RCC 7860 (cell line): ENCODE data around the gene PRPSAP2.
"Not testable (repeated sequence)": the region's sequence is repeated elsewhere in the genome, so short reads cannot be mapped to it uniquely, and the experiment has no call there.

Experiments
- DNase-seq: peaks from one replicate; pipeline ENCODE4 v3.0.0-alpha.2; 2015; ENCODE audit warnings: low spot score
- FAIRE-seq: peaks from 2 replicates; lab custom pipeline; 2012; peaks lifted over from hg19 to GRCh38; lab: Jason Lieb, UNC

Gene PRPSAP2

DNA sequence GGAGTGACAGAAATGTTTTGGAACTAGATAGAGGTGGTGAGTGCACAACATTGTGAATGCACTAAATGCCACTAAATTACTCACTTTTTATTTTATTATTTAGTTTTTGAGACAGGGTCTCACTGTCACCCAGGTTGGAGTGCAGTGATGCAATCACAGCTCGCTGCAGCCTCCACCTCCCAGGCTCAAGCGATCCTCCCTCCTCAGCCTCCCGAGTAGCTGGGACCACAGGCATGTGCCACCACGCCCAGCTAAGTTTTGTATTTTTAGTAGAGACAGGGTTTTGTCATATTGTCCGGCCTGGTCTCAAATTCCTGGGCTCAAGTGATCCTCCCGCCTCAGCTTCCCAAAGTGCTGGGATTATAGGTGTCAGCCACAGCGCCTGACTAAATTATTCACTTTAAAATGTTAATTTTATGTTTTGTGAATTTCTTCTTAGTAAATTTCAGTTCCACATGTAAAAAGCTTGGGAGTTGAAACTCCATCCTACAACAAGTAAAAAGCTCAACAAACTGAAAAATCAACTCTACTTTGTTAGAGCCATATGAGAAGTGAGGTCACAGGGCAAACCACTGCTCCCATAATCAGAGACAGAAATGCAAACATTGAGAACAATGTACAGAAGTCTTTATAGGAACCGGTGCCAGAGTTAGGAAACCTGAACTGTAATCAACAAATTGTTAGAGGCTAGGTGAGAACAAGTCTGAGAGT is 80.2 kb downstream of the PRPSAP2 start:
- DNase-seq (no peak), FAIRE-seq (no peak)

DNA sequence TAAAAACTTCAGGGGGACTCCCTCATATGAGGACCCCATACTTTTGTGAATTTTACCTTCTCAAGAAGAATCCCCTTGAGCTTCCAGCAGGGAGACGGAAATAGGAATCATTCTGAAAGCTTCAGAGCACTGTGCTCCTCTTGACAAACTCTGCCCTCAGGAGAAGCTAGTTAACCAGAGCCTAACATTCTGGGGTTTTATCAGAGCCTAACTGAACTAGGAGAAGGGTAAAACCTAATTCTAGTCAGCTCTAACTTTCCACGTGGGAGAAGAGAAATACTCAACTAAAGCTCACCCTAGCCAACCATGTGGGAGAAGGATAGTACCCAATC is 80.7 kb downstream of the PRPSAP2 start:
- no peak for FAIRE-seq
- no peak for DNase-seq

DNA sequence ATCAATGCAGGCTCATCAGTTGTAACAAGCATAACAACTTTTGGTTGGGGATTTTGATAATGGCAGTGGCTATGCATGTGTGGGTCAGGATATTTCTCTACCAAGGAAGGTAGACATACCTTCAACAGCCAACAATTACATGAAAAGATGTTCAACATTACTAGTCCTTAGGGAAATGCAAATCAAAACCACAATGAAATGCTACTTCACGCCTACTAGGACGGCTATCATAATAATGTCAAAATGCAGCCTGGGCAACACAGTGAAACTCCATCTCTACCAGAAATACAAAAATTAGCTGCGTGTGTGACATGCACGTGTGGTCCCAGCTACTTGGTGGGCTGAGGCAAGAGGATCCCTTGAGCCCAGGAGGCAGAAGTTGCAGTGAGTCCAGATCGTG is 86.7 kb downstream of the PRPSAP2 start:
- FAIRE-seq: no peak
- no peak for DNase-seq

DNA sequence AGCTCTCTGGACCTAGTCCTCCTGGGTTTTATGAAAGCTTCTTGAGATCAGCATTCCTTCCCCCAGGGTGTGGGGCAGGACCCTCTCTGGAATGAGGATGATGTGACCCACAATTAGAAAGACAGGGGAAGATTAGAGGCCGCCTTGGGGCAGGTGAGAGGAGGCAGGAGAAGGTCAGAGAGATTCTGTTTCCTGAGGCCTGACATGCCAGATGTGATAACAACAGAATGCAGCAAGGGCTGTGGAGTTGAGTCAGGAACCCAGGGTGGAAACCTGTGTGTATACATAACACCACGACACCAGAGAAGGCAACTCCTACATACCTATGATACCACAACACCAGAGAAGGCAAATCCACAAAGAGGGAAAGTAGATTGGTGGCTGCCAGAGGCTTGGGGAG is 88.6 kb downstream of the PRPSAP2 start:
- FAIRE-seq: no peak
- no peak for DNase-seq

DNA sequence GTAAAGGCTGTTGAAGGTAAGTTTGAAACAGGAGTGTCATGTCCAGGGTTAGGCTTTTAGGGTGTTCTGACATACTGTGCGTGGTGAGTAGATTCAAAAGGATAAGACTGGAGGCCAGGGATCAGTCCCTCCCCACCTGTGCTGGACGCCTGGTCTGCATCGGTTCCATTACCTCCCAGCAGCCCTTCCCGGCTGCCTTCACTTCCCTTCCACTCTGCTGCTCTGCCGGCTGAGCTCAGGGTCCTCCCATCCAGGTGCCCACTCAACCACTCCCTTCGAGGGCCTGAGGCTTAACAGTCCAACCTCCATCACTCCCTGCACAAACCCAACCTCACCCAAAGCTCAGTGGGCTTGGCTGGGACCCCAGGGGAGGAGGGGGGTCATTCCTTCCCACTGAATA is 89.9 kb downstream of the PRPSAP2 start:
- DNase-seq (no peak), FAIRE-seq (no peak)

DNA sequence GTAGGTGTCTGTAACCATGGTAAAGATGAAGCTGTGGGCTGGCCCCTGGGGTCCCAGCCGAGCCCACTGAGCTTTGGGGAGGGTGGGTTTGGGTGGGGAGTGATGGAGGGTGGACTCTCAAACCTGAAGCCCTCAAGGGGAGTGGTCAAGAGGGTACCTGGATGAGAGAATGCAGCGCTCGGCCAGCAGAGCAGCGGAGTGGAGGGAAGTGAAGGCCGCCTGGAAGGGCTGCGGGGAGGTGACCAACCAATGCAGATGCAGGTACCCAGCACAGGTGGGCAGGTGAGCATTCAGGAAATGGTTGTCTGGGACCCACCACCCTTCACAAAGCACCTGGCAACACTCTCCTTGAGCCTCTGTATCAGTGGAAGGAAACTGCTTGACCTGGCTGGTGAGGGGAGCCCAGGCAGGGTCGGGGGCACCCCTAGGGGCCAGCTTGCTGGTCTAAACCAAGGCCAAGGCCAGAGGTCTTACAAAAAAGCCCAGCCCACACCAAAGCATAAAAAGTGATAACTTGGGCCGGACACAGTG is 90.6 kb downstream of the PRPSAP2 start:
- FAIRE-seq (no peak), DNase-seq (no peak)

DNA sequence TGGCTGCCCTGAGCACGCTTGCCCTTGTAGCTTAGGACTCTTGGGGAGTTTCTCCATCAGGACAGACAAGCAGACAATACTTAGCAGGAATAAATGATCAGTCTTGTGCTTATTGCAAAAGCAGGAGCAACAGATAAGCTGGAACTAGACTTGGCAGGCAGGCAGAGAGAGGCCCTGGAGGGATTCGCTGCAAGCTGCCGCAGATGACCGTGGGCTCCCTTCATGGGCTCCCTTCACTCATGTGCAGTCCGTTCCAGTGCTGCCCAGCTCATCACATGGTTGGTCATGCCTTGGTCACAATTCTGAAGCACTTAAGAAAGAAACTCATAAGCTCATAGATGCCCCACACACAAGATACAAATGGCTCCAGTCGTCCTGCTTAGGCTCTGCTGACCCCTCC is 91.6 kb downstream of the PRPSAP2 start:
- DNase-seq: no peak
- no peak for FAIRE-seq

DNA sequence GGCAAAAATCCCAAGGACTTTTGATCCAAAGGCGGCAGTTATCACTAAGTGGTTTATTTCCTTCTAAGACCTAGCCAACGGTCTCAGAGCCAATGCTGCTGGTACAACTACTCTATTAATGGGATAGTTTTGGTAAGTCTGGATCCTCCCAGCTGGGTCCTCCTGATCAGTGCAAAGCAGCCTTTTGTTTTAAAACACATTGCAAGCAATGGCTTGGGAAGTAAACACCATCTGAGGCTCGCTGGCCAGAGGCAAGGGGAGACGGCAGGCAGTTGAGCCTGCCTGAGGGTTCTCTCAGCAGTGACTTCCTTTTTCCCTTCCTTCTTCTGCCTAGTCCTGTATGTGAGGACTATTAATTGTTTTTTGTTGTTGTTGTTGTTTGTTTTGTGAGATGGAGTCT is 92.4 kb downstream of the PRPSAP2 start:
- DNase-seq (no peak), FAIRE-seq (no peak)

DNA sequence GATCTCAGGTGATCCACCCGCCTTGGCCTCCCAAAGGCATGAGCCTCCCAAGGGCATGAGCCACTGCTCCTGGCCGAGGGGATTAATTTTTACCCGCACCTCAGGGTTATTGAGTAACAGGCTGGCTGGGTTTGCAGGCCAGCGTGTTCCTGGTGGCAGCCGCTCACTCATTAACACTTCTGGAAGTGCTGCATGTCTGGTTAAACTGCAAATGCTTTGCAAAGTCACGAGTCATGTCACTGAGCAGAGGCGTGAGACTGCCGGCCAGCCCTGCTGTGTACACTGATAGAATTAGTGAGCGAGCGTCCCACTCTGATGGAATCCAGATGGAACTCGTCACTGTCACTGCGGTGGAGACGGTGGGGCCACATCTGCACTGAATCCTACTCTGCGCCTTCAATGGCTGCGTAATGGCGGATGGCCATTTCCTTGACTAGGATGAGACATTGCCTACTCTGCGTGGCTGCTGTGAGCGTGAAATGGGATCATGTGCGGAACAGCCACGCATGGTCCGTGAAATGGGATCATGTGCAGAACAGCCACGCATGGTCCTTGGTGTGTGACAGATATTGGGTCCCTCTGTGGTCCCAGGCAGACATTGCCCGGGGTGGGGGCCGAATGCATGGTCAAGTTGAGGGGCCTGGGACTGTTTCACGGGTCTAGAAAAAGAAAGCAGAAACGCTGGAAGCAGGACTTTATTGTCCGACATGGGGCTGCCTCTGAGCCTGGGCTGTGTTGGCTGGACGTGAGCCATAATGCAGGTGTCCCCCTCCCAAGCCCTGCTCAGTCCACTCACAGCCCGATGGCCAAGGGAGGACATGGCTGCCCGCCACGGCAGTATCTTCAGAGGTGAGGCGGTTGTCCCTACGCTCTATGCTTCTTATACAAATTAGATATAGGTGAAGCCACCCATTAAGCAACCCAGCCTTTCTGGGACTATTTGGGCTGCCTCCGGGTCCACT is 93.3 kb downstream of the PRPSAP2 start:
- DNase-seq (peak; percentile 53), FAIRE-seq (peak; percentile 85)

DNA sequence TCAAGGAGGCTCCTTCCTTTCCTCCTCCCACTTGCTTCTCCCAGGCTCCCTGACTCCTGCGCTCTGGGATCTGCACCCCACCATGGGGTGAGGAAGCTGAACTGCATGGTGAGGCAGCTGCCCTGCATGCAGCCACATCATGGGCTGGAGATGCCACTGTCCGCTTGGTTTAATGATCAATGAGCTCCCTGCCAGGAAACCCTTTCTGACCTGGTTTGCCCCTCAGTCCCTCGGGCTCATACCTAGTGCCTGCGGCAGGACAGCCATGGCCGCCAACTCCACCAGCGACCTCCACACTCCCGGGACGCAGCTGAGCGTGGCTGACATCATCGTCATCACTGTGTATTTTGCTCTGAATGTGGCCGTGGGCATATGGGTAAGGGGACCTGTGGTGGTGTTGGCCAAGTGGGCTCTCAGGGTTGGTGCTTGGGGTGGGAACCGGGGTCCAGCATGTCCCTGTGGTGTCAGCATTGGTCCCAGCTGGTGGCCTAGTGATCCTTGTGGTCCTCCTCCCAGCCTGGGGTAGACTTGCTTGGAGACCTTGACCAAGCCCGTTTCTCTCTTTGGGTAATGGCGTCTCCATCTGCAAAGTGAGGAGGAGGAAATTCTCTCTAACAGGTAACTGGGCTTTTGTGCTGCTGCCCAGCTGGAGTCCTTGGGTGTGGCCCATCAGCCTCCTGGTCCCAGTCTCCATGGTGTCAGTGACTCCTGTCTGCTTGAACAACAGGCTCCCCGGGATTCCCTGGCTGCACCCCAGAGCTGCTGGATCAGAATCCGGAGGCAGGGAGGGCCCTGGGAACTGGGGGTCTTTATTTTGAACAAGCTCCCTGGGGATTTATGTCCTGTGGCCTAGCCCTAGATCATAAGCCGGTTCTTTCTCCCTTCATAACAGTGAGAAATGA is 94.3 kb downstream of the PRPSAP2 start, which contains the start of gene SLC5A10:
Gene SLC5A10 (plus strand): TSS at position 225 of the 902 bp plus-strand sequence. CDS start 41 bp downstream, at position 266.
- FAIRE-seq (no peak), DNase-seq (peak; percentile 26)

DNA sequence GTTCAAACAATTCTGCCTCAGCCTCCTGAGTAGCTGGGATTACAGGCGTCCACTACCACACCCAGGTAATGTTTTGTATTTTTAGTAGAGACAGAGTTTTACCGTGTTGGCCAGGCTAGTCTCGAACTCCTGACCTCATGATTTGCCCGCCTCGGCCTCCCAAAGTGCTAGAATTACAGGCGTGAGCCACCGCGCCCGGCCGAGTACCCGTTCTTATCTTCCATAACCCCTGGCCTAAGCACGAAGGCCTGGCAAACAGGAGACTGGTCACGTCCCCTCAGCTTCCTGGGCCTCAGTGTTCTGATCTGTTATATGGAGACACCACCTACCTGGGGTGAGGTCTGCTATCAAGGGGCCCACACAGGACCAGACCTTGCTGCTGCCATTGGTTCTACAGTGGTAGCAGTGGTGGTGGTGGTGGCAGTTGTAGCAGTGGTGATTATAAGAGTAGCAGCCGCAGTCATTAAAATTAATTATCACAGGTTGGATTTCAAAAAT is 95.3 kb downstream of the PRPSAP2 start:
- FAIRE-seq: no peak

DNA sequence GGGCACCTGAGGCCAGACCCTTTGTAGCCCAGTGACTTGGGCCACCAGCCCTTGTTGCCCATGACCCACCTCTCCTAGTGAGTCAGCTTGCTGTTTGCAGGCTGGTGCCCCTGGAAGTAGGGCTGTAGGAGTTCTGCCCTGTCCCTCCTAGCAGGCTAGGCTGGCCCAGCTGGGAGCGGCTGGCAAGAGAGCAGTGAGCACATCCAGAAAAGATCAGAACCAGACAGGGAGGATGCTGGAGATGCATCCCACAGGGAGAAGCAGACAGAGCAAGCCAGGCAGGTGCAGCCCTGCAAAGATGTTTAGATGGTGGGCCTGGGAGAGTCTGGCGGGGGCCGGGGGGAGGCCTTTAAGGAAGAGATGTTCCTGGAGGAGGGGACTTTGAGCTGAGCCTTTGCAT is 96.4 kb downstream of the PRPSAP2 start:
- FAIRE-seq: no peak
- DNase-seq: no peak

More for the DNA sequence above, 95.3 kb downstream of the PRPSAP2 start:
- no peak for DNase-seq

DNA sequence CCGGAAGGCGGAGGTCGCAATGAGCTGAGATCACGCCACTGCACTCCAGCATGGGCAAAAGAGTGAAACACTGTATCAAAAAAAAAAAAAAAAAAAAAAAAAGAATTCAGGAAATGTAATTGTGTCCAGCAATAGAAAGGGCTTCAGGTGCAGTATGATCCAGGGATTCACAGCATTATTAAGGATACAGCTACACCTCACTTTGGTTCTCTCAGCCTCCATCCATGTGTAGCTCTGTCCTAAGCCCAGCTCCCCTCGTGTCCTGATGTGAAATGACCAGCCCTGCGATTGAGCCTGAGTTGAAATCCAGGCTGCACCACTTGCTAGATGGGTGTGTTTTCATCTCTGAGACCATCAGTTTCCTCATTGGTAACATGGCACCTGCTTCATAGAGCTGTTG is 97.1 kb downstream of the PRPSAP2 start:
- DNase-seq: no peak
- FAIRE-seq: no peak

DNA sequence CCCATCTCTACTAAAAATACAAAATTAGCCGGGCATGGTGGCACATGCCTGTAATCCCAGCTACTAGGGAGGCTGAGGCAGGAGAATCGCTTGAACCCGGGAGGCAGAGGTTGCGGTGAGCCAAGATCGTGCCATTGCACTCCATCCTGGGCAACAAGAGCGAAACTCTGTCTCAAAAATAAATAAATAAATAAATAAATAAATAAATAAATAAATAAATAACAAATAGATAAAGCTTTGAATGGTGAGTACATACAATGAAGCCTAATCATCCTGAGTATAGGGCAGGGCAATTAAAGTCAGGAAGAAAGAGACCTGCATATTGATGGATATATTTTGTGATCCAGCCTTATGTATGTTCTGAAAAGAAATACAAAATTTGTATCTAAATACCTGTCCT is 98.1 kb downstream of the PRPSAP2 start:
- not testable (repeated sequence) for DNase-seq, FAIRE-seq

DNA sequence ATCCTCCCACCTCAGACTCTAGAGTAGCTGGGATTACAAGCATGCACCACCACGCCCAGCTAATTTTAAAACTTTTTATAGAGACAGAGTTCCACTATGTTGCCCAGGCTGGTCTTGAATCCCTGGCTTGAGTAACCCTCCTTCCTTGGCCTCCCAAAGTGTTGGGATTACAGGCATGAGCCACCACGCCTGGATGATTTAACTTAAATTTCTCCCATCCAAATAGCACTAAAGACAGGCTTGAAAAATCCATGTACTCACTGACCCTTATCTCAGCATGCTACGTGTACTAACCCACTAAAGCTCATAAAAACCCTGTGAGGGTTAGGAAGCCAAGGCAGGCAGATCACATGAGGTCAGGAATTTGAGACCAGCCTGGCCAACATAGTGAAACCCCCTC is 98.7 kb downstream of the PRPSAP2 start:
- no peak for DNase-seq
- no peak for FAIRE-seq

DNA sequence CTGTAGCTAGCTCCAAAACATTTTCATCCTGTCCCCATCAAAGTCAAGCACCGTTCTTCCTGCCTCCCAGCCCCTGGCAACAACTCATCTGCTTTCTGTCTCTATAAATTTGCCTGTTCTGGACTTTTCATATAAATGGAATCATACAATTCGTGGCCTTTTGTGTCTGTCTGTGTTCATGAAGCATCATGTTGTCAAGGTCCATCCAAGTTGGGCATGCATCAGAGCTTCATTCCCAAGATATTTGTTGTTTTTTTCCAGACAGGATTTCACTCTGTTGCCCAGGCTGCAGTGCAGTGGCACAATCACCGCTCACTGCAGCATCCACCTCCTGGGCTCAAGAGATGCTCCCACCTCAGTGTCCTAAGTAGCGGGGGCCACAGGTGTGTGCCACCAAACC is 99.9 kb downstream of the PRPSAP2 start:
- DNase-seq (no peak), FAIRE-seq (no peak)

DNA sequence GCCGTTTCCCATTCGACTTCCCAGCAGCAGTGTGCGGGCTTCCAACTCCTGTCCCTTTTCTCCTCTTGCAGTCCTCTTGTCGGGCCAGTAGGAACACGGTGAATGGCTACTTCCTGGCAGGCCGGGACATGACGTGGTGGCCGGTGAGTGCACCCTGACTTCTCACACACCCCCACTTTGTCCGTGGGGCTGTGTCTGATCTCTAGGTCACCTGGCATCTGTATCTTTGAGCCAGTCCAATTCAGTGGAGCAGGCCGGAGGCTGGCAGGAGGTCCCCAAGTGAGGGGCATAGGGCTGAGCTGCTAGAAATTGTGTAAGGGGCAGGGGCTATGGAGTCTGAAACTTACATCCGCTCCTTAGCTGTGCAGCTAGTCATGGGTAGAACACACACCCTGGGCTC is 100.7 kb downstream of the PRPSAP2 start:
- FAIRE-seq: no peak

DNA sequence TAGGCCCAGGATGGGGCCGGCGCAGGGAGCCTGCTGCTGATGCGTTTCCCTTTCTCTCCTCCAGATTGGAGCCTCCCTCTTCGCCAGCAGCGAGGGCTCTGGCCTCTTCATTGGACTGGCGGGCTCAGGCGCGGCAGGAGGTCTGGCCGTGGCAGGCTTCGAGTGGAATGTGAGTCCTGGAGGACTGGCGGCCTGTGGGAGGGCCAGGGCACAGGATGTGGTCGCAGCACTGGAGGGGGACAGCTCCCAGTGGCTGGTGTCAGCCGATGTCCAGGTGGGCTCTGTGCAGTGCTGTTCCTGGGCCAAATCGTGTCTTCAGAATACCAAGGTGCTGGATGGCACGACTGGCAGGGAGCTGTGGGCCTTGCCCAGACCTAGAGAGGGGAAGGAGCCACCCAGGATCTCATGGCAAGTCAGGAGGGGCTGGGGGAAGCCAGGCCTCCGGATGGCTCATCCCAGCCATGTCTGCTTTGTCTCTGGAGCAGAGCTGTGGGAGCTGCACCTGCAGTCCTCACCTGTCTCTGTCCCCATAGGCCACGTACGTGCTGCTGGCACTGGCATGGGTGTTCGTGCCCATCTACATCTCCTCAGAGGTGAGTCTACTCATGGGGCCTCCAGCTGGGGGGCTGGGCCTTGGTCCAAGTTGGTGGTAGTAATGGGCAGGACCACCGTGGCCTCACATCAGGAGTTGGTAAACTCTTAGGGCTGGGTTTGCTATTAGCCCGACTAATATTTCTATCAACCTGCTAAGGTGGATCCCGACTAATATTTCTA is 101.3 kb downstream of the PRPSAP2 start:
- FAIRE-seq: no peak
- no peak for DNase-seq

More for the DNA sequence above, 100.7 kb downstream of the PRPSAP2 start:
- no peak for DNase-seq

DNA sequence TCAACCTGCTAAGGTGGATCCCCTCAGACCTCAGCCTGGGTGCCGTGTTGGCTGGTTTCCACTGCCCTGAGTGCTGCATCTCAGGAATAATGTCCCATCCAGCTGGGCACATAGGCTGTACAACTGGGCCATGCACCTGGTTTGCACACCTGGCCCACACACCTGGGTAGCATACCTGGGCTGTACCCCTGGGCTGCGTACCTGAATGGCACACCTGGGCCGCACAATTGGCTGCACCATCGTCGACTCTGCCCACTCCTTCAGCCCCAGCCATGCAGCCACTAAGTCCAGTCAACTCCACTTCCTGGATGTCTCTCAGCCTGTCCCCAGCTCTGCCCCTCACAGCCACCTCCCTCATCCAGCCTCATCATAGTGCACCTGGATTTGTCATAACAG is 101.9 kb downstream of the PRPSAP2 start:
- DNase-seq (no peak), FAIRE-seq (no peak)

DNA sequence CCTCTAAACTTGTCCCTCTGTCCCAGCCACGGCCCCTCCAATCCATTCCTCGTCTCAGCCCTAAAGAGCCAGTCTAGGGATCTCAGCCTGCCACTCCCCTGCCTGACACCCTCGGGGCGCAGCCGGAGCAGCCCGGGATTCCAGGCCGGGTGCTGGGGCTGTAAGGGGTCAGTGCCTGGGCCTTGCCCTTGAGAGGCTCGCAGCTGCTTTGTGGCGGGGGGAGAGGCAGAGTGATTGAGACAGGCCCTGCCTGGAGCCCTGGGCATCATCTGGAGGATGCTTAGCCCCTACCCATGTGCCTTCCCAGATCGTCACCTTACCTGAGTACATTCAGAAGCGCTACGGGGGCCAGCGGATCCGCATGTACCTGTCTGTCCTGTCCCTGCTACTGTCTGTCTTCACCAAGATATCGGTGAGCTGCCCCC is 102.3 kb downstream of the PRPSAP2 start:
- FAIRE-seq: no peak
- no peak for DNase-seq
